ENCODE results near the gene PEDS1. TPM values are rescaled to one million over a fixed set of nuclear protein-coding genes. Genes with fewer than 3 reads are reported as not detected.
"Not testable (repeated sequence)": the region's sequence is repeated elsewhere in the genome, so short reads cannot be mapped to it uniquely, and the experiment has no call there.

Gene PEDS1
- total RNA-seq, 1 experiment from 2014 or later, result 46.3 TPM

GRCh38 chr20:50163570-50164317, 10.2 kb upstream of the PEDS1 start:
- DNase-seq (ENCODE audit: low spot score), result no peak

DNA sequence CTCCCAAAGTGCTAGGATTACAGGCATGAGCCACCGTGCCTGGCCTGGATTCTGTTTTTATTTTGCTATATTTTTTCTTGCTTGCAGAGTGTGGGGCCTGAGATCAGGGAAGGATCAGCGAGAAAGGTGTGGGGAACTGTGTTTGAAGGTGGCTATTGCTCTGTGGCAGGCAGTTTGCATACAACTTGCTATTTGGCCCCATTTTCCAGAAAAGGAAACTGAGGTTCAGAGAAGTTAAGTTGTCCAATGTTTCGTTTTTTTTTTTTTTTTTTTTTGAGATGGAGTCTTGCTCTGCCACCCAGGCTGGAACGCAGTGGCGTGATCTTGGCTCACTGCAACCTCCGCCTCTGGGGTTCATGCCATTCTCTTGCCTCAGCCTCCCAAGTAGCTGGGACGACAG, 8.0 kb upstream of the PEDS1 start:
- not testable (repeated sequence) for DNase-seq (ENCODE audit: low spot score)

DNA sequence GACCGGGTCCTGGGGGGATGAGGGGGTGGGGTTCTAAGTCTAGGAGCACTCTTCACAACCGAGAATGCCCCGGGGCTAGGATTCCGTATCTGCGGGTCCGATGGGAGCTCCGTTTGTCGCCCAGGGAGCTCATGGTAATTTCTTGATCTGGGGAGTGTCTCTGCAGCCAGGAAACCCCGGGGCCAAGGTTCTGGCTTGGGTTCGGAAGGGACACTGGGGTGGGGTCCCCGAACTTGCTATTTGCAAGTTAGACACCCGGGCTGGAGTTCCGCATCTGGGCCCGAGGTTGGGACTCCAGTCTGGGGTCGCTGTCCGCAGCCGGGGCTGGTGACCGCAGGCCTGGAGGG, 397 bp downstream of the PEDS1 start:
- DNase-seq (ENCODE audit: low spot score), result no peak

GRCh38 chr20:50152394-50153152, 950 bp downstream of the PEDS1 start:
- DNase-seq (ENCODE audit: low spot score), result no peak

DNA sequence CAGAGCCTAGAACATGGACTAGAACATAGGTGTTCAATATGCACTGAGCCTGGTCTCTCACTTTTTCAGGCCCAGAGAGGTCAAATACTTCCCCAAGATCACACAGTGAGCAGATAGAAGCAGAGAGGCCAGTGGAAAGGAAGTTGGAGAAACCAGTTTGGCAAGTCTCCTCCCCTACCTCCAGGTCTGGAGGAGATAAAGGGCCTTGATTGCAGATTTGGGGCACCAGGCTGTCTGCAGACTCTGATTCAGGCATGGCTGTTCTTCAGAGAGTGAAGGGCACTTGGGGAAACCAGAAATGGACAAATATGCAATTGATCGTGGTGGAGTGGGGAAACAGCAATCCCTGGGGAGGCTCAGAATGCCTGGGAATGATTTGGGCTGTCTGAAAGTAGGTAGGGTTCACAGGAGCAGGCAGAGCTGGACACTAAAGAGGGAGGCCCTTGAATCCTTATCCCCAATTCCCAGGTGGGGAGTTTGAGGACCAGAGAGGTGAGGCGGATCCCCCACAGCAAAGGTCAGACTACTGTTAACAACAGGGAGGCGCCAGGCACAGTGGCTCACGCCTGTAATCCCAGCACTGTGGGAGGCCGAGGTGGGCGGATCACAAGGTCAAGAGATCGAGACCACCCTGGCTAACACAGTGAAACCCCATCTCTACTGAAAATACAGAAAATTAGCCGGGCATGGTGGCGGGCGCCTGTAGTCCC, 2.3 kb downstream of the PEDS1 start:
- no peak for DNase-seq (ENCODE audit: low spot score)

DNA sequence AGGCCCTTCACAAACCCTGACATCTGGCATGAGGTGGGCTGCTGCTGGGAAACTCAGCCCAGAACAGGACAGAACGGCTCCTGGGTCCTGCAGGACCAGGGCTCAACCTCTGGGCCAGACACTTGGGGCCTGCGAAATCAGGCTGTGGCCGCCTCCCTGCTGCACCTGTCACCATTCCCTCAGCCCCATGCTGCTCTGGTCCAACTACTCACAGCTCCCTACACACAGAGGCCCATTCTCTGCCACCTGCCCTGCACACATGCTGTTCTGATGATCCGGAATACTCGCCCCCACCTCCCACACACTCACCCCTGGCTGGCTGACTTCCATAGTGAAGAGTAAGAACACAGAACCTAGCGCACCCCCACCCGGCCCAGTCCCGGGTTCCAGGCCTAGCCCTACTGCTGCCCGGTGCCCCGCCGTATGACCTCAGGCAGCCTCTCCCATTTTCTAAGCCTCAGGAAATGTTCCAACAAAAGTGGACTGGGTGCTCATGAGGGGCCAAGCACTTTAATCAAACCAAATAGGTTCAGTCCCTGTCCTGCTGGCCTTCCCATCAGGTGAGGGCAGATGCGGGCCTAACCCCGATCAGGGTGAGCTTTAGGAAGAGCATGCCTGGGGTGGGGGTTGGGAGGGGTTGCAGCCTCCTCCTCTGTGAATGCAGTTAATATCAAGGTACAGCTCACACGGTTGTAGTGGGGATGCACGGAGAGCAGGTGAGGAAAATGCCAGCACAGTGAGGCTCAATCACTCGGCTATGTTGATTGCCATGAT, 3.9 kb downstream of the PEDS1 start:
- DNase-seq (ENCODE audit: low spot score), result no peak

DNA sequence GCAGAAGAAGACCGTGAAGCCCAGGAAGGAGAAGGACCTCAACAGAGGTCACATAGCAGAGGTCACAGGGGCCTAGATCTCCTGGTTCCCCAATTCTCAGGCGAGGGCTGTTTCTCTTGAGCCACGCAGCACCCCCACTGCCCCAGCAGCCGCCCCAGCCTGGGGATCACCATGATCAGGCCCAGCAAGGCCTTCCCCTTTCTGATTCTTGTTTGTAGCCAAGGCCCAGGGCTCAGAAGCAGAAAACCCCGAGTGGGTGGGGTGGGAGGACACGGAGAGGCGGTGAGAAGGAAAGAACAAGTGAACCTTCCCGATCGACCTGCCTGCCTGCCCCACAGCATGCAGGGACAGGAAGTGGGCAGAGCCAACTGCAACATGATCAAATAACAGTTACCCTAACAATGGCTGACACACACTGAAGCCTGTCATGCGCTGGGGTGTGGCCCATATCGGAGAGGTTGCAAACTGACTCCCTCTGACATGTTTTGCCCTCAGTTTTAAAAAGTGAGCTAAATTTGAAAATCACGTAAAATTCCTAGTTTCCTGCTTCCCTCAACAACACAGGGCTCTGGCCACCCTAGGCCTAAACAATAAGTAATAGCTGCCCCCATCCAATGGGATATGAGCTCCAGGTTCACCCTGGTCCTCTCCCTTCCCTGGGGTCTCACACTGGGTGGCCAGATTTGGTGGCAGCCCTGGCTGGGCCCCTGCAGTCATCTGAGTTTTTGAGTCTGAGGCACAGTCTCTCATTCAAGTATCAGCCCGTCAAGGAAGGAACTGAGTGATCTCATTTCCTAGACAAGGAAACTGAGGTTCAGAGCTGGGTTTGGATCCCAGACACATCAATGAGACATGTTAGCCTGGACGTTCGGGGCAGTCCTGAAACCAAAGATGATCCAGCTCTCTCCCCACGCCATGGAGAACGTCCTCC, 6.5 kb downstream of the PEDS1 start:
- DNase-seq (ENCODE audit: low spot score), result peak; percentile 60

- no peak for DNase-seq (ENCODE audit: low spot score)
Observed at GRCh38 chr20:50146214-50146613, 7.3 kb downstream of the PEDS1 start.

DNA sequence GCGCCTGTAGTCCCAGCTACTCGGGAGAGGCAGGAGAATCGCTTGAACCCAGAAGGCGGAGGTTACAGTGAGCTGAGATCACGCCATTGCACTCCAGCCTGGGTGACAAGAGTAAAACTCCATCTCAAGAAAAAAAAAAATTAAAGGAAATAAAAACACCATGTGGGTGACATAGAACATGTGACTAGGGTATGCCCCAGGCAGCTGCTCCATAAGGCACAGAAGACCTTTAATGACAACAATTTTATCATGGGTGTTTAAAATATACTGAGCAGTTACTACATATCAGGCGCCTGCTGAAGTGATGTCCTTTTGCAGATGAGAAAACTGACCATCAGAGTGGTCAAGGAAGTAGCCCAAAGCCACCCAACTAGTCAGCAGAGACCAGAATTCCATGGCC, 8.0 kb downstream of the PEDS1 start:
- DNase-seq (ENCODE audit: low spot score), result no peak

DNA sequence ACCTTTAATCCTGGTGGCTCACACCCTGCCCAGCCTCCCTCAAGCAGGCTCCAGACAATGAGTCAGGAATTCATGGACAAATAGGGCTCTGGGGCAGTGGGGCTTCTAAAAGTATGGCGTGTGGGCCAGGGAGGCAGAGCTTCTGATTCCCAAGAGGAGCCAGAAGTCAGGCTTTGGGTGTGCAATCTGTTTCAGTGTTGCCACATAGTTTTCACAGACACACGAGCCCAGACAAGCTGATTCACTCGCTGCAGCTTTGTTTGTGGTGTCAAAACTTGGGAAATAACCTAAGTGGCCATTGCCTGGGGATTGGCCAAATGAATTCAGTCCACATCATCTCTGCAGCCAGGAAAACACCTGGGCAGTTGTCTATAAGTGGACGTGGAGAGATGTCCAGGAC, 9.2 kb downstream of the PEDS1 start:
- peak; percentile 78 for DNase-seq (ENCODE audit: low spot score)

- no peak for DNase-seq (ENCODE audit: low spot score)
Observed at GRCh38 chr20:50142812-50143211, 10.7 kb downstream of the PEDS1 start.

- no peak for DNase-seq (ENCODE audit: low spot score)
Observed at GRCh38 chr20:50141811-50142561, 11.5 kb downstream of the PEDS1 start.

- DNase-seq (ENCODE audit: low spot score), result no peak
Observed at GRCh38 chr20:50141018-50141675, 12.4 kb downstream of the PEDS1 start.

- DNase-seq (ENCODE audit: low spot score), result no peak
Observed at GRCh38 chr20:50140339-50140859, 13.1 kb downstream of the PEDS1 start.

DNA sequence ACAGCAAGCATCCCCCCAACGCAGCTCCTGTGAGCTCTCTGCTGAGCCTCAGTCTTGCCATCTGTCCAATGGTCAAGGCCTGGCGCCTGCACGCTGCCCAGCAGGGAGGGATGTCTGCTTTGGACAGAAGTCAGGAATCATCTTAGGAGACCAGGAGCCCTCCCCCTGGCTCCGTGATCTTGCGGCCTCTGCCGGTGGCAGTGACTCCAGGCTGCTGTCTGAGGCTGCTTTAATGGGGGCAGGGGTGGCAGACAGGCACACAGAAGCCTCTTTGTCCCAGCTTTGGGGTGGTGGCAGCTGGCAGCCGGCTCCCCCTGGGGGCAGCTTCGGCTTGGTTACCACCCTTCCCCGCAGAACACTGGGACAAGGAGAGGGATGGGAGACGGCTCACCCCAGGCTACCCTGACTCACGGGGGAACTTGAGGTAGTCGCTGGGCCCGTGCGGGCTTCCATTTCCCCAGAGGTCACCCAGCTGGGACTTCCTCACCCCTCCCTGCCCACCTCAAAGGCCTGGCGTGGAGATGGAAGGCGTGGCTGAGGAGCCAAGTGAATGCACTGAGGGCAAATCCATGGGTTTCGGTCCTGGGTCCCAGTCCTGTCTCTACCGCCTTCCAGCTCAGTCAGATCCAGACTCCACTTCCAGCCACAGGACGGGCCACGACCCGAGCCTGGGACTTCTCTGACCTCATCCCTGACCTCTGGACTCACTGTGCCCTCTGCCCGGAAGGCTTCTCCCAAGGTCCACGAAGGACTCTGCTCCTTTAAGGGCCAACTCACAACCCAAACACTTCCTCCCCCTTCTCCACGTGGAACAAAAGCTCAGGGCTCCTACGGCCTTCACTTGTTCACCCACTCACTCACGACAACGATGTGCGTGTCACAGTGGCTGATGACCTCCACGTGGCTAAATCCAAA, 14.8 kb downstream of the PEDS1 start:
- peak; percentile 90 for DNase-seq (ENCODE audit: low spot score)

DNA sequence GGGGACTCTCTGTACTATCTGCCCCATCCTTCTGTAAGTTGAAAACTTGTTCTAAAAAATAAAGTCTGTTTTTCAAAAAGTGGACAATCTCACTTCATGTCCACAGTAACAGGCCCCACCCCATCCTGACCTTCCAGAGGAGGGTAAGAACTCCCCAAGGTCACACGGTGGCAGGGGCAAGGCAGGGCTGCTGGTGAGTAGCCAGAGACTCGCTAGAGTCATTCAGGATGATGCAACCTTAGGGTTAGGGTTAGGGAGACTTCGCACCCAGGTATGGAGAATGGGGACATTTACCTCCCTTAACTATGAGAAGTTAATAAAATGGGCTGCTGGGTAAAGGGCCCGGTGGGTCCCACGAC, 15.4 kb downstream of the PEDS1 start:
- DNase-seq (ENCODE audit: low spot score), result no peak

GRCh38 chr20:50137702-50138101, 15.8 kb downstream of the PEDS1 start:
- not testable (repeated sequence) for DNase-seq (ENCODE audit: low spot score)

All from A172 (cell line).